A549 (cell line): ENCODE results near the gene PRLHR. TPM values are rescaled to one million over a fixed set of nuclear protein-coding genes. Genes with fewer than 3 reads are reported as not detected.

Experiments
- ATAC-seq, 2 experiments: fragments of 200-7000 bp in 1 of 2; fragments of >200 bp in 1 of 2; cut with Nextera tagmentation in 1 of 2; cut with Tn5 transposase in 1 of 2; 3 replicates each; pipeline versions ENCODE4 v1.8.0 to v1.9.1; 2018 to 2020; ENCODE audit warnings: mild to moderate bottlenecking in 1 of 2, moderate library complexity in 1 of 2
- CTCF ChIA-PET: fragments of 300-600 bp; sonication (Branson Sonifier 250); formaldehyde crosslinking; extraction: SDS; loops from one replicate; lab custom pipeline; 2021; ENCODE audit warnings: antibody characterized with exemption, inconsistent platforms; lab: Yijun Ruan, JAX
- POLR2A ChIA-PET: fragments of 350-600 bp; formaldehyde crosslinking; extraction: SDS; loops from one replicate; lab custom pipeline; 2021; ENCODE audit warnings: antibody characterized with exemption, inconsistent platforms; lab: Yijun Ruan, JAX
- DNase-seq, 2 experiments: peaks; one replicate each; pipeline versions ENCODE4 v3.0.0 to v3.0.0-alpha.2; 2011 to 2016; ENCODE audit warnings: low read depth in 1 of 2, low spot score in 1 of 2
- FAIRE-seq: peaks from 2 replicates; lab custom pipeline; 2011; peaks lifted over from hg19 to GRCh38; lab: Jason Lieb, UNC
- H3K27ac ChIP-seq, 2 experiments: fragments of >200 bp; sonication (Bioruptor Twin); formaldehyde crosslinking; 3 replicates each; pipeline ENCODE4 v1.5.1; 2016 to 2017
- H3K4me1 ChIP-seq: fragments of >200 bp; sonication (Bioruptor Twin); formaldehyde crosslinking; 3 replicates; pipeline ENCODE4 v1.6.1; 2016
- H3K4me2 ChIP-seq: fragments of >200 bp; sonication (Bioruptor Twin); formaldehyde crosslinking; 3 replicates; pipeline ENCODE4 v1.6.1; 2016
- H3K4me3 ChIP-seq: fragments of >200 bp; sonication (Bioruptor Twin); formaldehyde crosslinking; 3 replicates; pipeline ENCODE4 v1.5.1; 2016
- H3K9me3 ChIP-seq: fragments of >200 bp; sonication (Bioruptor Twin); formaldehyde crosslinking; 3 replicates; pipeline ENCODE4 v1.6.1; 2016
- CHD2 ChIP-seq: fragments of 150-350 bp; IDR thresholded peaks from 2 replicates; pipeline ENCODE4 v1.6.1; 2014; ENCODE audit warnings: low read length; ENCODE audit not compliant: partially characterized antibody
- EHMT2 ChIP-seq: fragments of 200-600 bp; sonication (generic); IDR thresholded peaks from 2 replicates; pipeline ENCODE4 v1.6.1; 2016; ENCODE audit warnings: antibody characterized with exemption, low read depth, mild to moderate bottlenecking, moderate library complexity
- FOXS1 ChIP-seq: fragments of 250-450 bp; sonication (Bioruptor Pico); IDR thresholded peaks from 2 replicates; pipeline ENCODE4 v1.5.0; 2020; ENCODE audit warnings: mild to moderate bottlenecking, moderate library complexity
- GATA3 ChIP-seq: IDR thresholded peaks from 2 replicates; pipeline ENCODE4 v1.6.1; 2012; ENCODE audit warnings: borderline replicate concordance
- HOXB13 ChIP-seq: fragments of 250-450 bp; sonication (Bioruptor Pico); IDR thresholded peaks from 2 replicates; pipeline ENCODE4 v1.5.0; 2020; ENCODE audit warnings: low read depth, mild to moderate bottlenecking, moderate library complexity
- HOXB5 ChIP-seq: fragments of 250-450 bp; sonication (Bioruptor Pico); IDR thresholded peaks from 2 replicates; pipeline ENCODE4 v1.5.0; 2020; ENCODE audit warnings: mild to moderate bottlenecking, moderate library complexity
- JUN ChIP-seq, 2 experiments: fragments of >200 bp; sonication (Bioruptor Twin); formaldehyde crosslinking; IDR thresholded peaks; 2 replicates in 1 of 2; 3 replicates in 1 of 2; pipeline ENCODE4 v1.6.1; 2016 to 2017
- MYC ChIP-seq: IDR thresholded peaks from 2 replicates; pipeline ENCODE4 v1.6.1; 2012; ENCODE audit warnings: mild to moderate bottlenecking, inconsistent platforms, low read length, improper control_type of control experiment, borderline replicate concordance
- NPAS2 ChIP-seq: fragments of 250-450 bp; sonication (Bioruptor Pico); IDR thresholded peaks from 2 replicates; pipeline ENCODE4 v1.8.0; 2022; ENCODE audit warnings: mild to moderate bottlenecking, moderate library complexity, borderline replicate concordance
- RCOR1 ChIP-seq: fragments of 150-350 bp; IDR thresholded peaks from 2 replicates; pipeline ENCODE4 v1.6.1; 2014; ENCODE audit warnings: antibody characterized with exemption, low read length, low read depth
- SMC3 ChIP-seq: fragments of >200 bp; sonication (Bioruptor Twin); formaldehyde crosslinking; IDR thresholded peaks from 3 replicates; pipeline ENCODE4 v1.6.1; 2018; ENCODE audit warnings: inconsistent platforms
- ZC3H11A ChIP-seq: fragments of 450-650 bp; IDR thresholded peaks from 2 replicates; pipeline ENCODE4 v1.6.1; 2014; ENCODE audit warnings: antibody characterized with exemption, mild to moderate bottlenecking
- ZSCAN20 ChIP-seq: fragments of 250-450 bp; sonication (Bioruptor Pico); IDR thresholded peaks from 2 replicates; pipeline ENCODE4 v1.8.0; 2022; ENCODE audit warnings: mild to moderate bottlenecking, moderate library complexity
- WGBS: methylation state at CpG from one replicate; pipeline ENCODE4 v1.1.6; 2017; ENCODE audit errors: missing lambda C conversion rate; 5-methylcytosine and 5-hydroxymethylcytosine counted together
- polyA plus RNA-seq, 4 experiments: library from polyadenylated mRNA; depleted of rRNA in 3 of 4; stranded (reverse); fragments of >200 nt; fragmentation: RNase III in 1 of 4; extraction: RNeasy Plus Mini Kit Qiagen cat#74134 plus additional on column Dnase treatment in 1 of 4; gene quantifications; 2 replicates in 3 of 4; 3 replicates in 1 of 4; pipeline ENCODE4 v1.2.3, GENCODE V29; 2011 to 2017
- TF ChIP-seq, protein P1 (sequence below): fragments of 250-450 bp; sonication (Bioruptor Pico); IDR thresholded peaks from 2 replicates; pipeline ENCODE4 v1.5.0; 2020; ENCODE audit warnings: low read depth, mild to moderate bottlenecking, moderate library complexity
- TF ChIP-seq, protein P2 (sequence below): IDR thresholded peaks from 2 replicates; pipeline ENCODE4 v1.6.1; 2012
- TF ChIP-seq, protein P3 (sequence below): fragments of >200 bp; sonication (Bioruptor Twin); formaldehyde crosslinking; IDR thresholded peaks from 3 replicates; pipeline ENCODE4 v1.5.1; 2016
- TF ChIP-seq, protein P4 (sequence below): fragments of 200-600 bp; sonication (generic); IDR thresholded peaks from 2 replicates; pipeline ENCODE4 v1.6.1; 2016; ENCODE audit warnings: antibody characterized with exemption, mild to moderate bottlenecking, moderate library complexity
- TF ChIP-seq, protein P5 (sequence below): fragments of 150-350 bp; IDR thresholded peaks from 2 replicates; pipeline ENCODE4 v1.6.1; 2014; ENCODE audit warnings: low read depth, mild to moderate bottlenecking, low read length
- TF ChIP-seq, protein P6 (sequence below): IDR thresholded peaks from 2 replicates; pipeline ENCODE4 v1.6.1; 2012; ENCODE audit warnings: low read depth, borderline replicate concordance
- TF ChIP-seq, protein P7 (sequence below): fragments of 250-450 bp; sonication (Bioruptor Pico); IDR thresholded peaks from 2 replicates; pipeline ENCODE4 v1.5.0; 2021; ENCODE audit warnings: mild to moderate bottlenecking, moderate library complexity, borderline replicate concordance
- TF ChIP-seq, protein P8 (sequence below): fragments of >200 bp; sonication (Bioruptor Twin); formaldehyde crosslinking; IDR thresholded peaks from 3 replicates; pipeline ENCODE4 v1.6.1; 2016
- TF ChIP-seq, protein P9 (sequence below): fragments of 450-650 bp; IDR thresholded peaks from 2 replicates; pipeline ENCODE4 v1.6.1; 2014; ENCODE audit warnings: antibody characterized with exemption

Gene PRLHR
- polyA plus RNA-seq, 2 of the 4 experiments (the other 2 are of a cell fraction), result not detected

DNA sequence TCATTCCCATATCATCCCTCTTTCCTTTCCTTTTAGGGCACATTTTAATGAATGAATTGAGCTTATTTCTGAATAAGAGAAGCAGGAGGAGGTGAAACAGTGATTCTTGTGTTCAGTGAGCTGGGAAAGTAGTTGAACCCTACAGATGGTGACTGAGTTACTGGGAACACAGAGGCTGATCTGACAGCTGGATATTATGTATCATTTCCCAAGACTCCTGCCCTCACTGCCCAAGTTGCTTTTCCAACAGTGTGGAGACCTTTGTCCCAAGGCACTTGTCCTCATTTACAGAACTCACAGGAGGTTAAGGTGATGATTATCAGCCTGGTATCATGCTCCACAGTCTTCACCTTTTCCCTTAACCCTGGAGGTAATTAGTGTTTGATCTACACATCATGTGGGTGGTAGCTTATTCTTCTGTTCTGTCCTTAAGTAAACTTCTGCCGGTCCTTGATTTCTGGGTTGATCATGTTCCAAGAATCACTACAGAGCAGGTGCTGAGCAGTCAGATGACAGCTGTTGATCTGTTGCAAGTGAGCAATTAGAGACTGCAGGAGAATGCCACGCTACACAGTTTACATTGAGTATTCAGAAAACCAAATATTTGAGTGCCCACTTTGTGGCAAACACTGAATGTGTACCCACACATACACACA is 2.6 kb downstream of the PRLHR start:
- Histone ChIP-seq H3K4me2 (no peak overlapping the region), H3K4me1 (no peaks in the 10 kb centered on the region), H3K27ac (no peak overlapping the region), H3K9me3 (no peaks in the 10 kb centered on the region), H3K4me3 (no peak overlapping the region)
- FAIRE-seq, result no peak
- no peak for DNase-seq
- WGBS, result 0% methylated on average over 2 of the region's 2 CpGs
- ATAC-seq, result no peak
- TF ChIP-seq CHD2 (no peak), EHMT2 (no peak), MYC (no peak), HOXB5 (CRISPR knock-in tag) (no peak), GATA3 (no peak), JUN (IDR thresholded peaks at IDR 0.05) (no peak), ZSCAN20 (CRISPR knock-in tag) (no peak), FOXS1 (CRISPR knock-in tag) (no peak), SMC3 (no peak), HOXB13 (CRISPR knock-in tag) (no peak), ZC3H11A (no peak), RCOR1 (no peak), NPAS2 (no peak)
- TF ChIP-seq, protein P1, sequence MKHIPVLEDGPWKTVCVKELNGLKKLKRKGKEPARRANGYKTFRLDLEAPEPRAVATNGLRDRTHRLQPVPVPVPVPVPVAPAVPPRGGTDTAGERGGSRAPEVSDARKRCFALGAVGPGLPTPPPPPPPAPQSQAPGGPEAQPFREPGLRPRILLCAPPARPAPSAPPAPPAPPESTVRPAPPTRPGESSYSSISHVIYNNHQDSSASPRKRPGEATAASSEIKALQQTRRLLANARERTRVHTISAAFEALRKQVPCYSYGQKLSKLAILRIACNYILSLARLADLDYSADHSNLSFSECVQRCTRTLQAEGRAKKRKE (CRISPR knock-in tag), result no peak
- TF ChIP-seq, protein P2, sequence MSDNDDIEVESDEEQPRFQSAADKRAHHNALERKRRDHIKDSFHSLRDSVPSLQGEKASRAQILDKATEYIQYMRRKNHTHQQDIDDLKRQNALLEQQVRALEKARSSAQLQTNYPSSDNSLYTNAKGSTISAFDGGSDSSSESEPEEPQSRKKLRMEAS, result no peak
- TF ChIP-seq, protein P3, sequence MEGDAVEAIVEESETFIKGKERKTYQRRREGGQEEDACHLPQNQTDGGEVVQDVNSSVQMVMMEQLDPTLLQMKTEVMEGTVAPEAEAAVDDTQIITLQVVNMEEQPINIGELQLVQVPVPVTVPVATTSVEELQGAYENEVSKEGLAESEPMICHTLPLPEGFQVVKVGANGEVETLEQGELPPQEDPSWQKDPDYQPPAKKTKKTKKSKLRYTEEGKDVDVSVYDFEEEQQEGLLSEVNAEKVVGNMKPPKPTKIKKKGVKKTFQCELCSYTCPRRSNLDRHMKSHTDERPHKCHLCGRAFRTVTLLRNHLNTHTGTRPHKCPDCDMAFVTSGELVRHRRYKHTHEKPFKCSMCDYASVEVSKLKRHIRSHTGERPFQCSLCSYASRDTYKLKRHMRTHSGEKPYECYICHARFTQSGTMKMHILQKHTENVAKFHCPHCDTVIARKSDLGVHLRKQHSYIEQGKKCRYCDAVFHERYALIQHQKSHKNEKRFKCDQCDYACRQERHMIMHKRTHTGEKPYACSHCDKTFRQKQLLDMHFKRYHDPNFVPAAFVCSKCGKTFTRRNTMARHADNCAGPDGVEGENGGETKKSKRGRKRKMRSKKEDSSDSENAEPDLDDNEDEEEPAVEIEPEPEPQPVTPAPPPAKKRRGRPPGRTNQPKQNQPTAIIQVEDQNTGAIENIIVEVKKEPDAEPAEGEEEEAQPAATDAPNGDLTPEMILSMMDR, result no peak
- TF ChIP-seq, protein P4, sequence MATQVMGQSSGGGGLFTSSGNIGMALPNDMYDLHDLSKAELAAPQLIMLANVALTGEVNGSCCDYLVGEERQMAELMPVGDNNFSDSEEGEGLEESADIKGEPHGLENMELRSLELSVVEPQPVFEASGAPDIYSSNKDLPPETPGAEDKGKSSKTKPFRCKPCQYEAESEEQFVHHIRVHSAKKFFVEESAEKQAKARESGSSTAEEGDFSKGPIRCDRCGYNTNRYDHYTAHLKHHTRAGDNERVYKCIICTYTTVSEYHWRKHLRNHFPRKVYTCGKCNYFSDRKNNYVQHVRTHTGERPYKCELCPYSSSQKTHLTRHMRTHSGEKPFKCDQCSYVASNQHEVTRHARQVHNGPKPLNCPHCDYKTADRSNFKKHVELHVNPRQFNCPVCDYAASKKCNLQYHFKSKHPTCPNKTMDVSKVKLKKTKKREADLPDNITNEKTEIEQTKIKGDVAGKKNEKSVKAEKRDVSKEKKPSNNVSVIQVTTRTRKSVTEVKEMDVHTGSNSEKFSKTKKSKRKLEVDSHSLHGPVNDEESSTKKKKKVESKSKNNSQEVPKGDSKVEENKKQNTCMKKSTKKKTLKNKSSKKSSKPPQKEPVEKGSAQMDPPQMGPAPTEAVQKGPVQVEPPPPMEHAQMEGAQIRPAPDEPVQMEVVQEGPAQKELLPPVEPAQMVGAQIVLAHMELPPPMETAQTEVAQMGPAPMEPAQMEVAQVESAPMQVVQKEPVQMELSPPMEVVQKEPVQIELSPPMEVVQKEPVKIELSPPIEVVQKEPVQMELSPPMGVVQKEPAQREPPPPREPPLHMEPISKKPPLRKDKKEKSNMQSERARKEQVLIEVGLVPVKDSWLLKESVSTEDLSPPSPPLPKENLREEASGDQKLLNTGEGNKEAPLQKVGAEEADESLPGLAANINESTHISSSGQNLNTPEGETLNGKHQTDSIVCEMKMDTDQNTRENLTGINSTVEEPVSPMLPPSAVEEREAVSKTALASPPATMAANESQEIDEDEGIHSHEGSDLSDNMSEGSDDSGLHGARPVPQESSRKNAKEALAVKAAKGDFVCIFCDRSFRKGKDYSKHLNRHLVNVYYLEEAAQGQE, result no peak
- TF ChIP-seq, protein P5, sequence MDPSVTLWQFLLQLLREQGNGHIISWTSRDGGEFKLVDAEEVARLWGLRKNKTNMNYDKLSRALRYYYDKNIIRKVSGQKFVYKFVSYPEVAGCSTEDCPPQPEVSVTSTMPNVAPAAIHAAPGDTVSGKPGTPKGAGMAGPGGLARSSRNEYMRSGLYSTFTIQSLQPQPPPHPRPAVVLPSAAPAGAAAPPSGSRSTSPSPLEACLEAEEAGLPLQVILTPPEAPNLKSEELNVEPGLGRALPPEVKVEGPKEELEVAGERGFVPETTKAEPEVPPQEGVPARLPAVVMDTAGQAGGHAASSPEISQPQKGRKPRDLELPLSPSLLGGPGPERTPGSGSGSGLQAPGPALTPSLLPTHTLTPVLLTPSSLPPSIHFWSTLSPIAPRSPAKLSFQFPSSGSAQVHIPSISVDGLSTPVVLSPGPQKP, result no peak
- POLR2A ChIA-PET, result no interaction called here
- CTCF ChIA-PET, result interaction anchor here (0.6 to 2.2 kb wide), 5 partner anchors 24 to 210 kb away, joined by 3 to 10 read pairs (median 4); no protein-coding TSS in a partner anchor

DNA sequence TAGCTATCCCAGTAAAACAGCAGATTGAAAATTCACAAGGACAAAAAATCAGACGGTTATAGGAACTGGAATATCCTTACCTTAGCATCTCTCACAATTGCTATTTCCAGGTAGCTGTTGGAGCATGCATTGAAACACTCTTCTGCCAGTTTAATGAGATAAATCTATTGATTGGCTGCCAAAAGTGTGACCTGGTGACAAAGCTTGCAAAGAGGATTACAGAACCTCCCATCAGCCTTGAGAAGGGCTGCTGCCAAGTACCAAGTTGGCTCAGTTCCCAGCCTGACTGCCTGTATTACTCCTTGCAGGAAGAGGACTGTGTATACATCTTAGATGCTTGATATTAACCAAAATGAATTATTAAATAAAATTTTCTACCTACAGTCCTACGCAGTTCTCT is 5.1 kb downstream of the PRLHR start:
- no peak for ATAC-seq
- 12% methylated on average over 2 of the region's 2 CpGs for WGBS
- H3K9me3 ChIP-seq, result no peaks in the 10 kb centered on the region
- no peak for FAIRE-seq
- DNase-seq, result peak in 1 of 2 experiments; percentile 15
- H3K4me3 ChIP-seq, result no peak overlapping the region
- H3K4me2 ChIP-seq, result no peak overlapping the region
- no peaks in the 10 kb centered on the region for H3K4me1 ChIP-seq
- POLR2A ChIA-PET, result no interaction called here
- CTCF ChIA-PET, result interaction anchor here (0.7 to 1.3 kb wide), 4 partner anchors 22 to 412 kb away, joined by 3 to 4 read pairs (median 3); no protein-coding TSS in a partner anchor
- no peak overlapping the region for H3K27ac ChIP-seq
- TF ChIP-seq, protein P6, sequence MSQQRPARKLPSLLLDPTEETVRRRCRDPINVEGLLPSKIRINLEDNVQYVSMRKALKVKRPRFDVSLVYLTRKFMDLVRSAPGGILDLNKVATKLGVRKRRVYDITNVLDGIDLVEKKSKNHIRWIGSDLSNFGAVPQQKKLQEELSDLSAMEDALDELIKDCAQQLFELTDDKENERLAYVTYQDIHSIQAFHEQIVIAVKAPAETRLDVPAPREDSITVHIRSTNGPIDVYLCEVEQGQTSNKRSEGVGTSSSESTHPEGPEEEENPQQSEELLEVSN, result no peak
- TF ChIP-seq, protein P7, sequence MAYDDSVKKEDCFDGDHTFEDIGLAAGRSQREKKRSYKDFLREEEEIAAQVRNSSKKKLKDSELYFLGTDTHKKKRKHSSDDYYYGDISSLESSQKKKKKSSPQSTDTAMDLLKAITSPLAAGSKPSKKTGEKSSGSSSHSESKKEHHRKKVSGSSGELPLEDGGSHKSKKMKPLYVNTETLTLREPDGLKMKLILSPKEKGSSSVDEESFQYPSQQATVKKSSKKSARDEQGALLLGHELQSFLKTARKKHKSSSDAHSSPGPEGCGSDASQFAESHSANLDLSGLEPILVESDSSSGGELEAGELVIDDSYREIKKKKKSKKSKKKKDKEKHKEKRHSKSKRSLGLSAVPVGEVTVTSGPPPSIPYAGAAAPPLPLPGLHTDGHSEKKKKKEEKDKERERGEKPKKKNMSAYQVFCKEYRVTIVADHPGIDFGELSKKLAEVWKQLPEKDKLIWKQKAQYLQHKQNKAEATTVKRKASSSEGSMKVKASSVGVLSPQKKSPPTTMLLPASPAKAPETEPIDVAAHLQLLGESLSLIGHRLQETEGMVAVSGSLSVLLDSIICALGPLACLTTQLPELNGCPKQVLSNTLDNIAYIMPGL (CRISPR knock-in tag), result no peak
- no peak for TF ChIP-seq NPAS2
- TF ChIP-seq, protein P8, sequence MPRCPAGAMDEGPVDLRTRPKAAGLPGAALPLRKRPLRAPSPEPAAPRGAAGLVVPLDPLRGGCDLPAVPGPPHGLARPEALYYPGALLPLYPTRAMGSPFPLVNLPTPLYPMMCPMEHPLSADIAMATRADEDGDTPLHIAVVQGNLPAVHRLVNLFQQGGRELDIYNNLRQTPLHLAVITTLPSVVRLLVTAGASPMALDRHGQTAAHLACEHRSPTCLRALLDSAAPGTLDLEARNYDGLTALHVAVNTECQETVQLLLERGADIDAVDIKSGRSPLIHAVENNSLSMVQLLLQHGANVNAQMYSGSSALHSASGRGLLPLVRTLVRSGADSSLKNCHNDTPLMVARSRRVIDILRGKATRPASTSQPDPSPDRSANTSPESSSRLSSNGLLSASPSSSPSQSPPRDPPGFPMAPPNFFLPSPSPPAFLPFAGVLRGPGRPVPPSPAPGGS, result no peak
- TF ChIP-seq, protein P9, sequence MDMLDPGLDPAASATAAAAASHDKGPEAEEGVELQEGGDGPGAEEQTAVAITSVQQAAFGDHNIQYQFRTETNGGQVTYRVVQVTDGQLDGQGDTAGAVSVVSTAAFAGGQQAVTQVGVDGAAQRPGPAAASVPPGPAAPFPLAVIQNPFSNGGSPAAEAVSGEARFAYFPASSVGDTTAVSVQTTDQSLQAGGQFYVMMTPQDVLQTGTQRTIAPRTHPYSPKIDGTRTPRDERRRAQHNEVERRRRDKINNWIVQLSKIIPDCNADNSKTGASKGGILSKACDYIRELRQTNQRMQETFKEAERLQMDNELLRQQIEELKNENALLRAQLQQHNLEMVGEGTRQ, result no peak
